Neural crest cell (in vitro differentiated cells): ENCODE results near the gene CCN5. TPM values are rescaled to one million over a fixed set of nuclear protein-coding genes. Genes with fewer than 3 reads are reported as not detected.

Experiments
- DNase-seq: peaks from one replicate; pipeline ENCODE4 v3.0.0; 2021; ENCODE audit warnings: low read depth, mixed read lengths, low spot score
- H3K27ac Mint-ChIP-seq: one replicate; pipeline ENCODE4 v1.8.0; 2021; ENCODE audit warnings: mild to moderate bottlenecking, mixed read lengths; ENCODE audit not compliant: unreplicated experiment
- H3K27me3 Mint-ChIP-seq: 2 replicates; pipeline ENCODE4 v1.8.0; 2021; ENCODE audit warnings: low read depth, mild to moderate bottlenecking, mixed read lengths
- H3K36me3 Mint-ChIP-seq: 2 replicates; pipeline ENCODE4 v1.8.0; 2021; ENCODE audit warnings: low read depth, mild to moderate bottlenecking, mixed read lengths
- H3K4me1 Mint-ChIP-seq: 2 replicates; pipeline ENCODE4 v1.8.0; 2021; ENCODE audit warnings: mixed read lengths
- H3K4me3 Mint-ChIP-seq: one replicate; pipeline ENCODE4 v1.8.0; 2021; ENCODE audit warnings: mild to moderate bottlenecking, mixed read lengths
- H3K9me3 Mint-ChIP-seq: 2 replicates; pipeline ENCODE4 v1.8.0; 2021; ENCODE audit warnings: mixed read lengths
- CTCF ChIP-seq: fragments of 200-600 bp; sonication (generic); conservative IDR thresholded peaks from 2 replicates; pipeline ENCODE4 v1.5.0; 2021; ENCODE audit warnings: antibody characterized with exemption, mild to moderate bottlenecking
- total RNA-seq: library from RNA; stranded (reverse); gene quantifications from 2 replicates; pipeline ENCODE4 v1.2.1, GENCODE V29; 2021

Gene CCN5
- total RNA-seq, 1 donor from 2014 or later = not detected

- Mint-ChIP-seq H3K27me3 (peaks cover 62% of the 10 kb centered on the region), H3K4me3 (peak overlapping the region; percentile 64), H3K9me3 (no peaks in the 10 kb centered on the region), H3K27ac (no peak overlapping the region), H3K36me3 (no peaks in the 10 kb centered on the region), H3K4me1 (peaks cover 3% of the 10 kb centered on the region)
- DNase-seq = peak; percentile 76
- TF ChIP-seq CTCF = peak; percentile 75
These were observed 32.2 kb downstream of the CCN5 start for GRCh38 chr20:44747166-44748004.

GRCh38 chr20:44748005-44748370, 32.8 kb downstream of the CCN5 start:
- DNase-seq = no peak
- Mint-ChIP-seq H3K27me3 (peaks cover 59% of the 10 kb centered on the region), H3K4me1 (peaks cover 3% of the 10 kb centered on the region), H3K36me3 (no peaks in the 10 kb centered on the region), H3K9me3 (no peaks in the 10 kb centered on the region), H3K27ac (no peak overlapping the region), H3K4me3 (no peak overlapping the region)
- TF ChIP-seq CTCF = no peak

GRCh38 chr20:44750081-44750805, 35.1 kb downstream of the CCN5 start:
- DNase-seq = no peak
- H3K4me1 Mint-ChIP-seq = peaks cover 3% of the 10 kb centered on the region
- no peaks in the 10 kb centered on the region for H3K36me3 Mint-ChIP-seq
- no peak overlapping the region for H3K27ac Mint-ChIP-seq
- H3K9me3 Mint-ChIP-seq = no peaks in the 10 kb centered on the region
- peaks cover 38% of the 10 kb centered on the region for H3K27me3 Mint-ChIP-seq
- H3K4me3 Mint-ChIP-seq = no peak overlapping the region
- TF ChIP-seq CTCF = peak; percentile 30

- Mint-ChIP-seq H3K27ac (no peak overlapping the region), H3K4me3 (no peak overlapping the region), H3K27me3 (peaks cover 19% of the 10 kb centered on the region), H3K9me3 (no peaks in the 10 kb centered on the region), H3K4me1 (peaks cover 2% of the 10 kb centered on the region), H3K36me3 (no peaks in the 10 kb centered on the region)
- TF ChIP-seq CTCF = no peak
- DNase-seq = no peak
These were observed 37.1 kb downstream of the CCN5 start for GRCh38 chr20:44752099-44752931.

GRCh38 chr20:44754554-44754953, 39.4 kb downstream of the CCN5 start:
- Mint-ChIP-seq H3K4me1 (no peaks in the 10 kb centered on the region), H3K9me3 (no peaks in the 10 kb centered on the region), H3K27ac (no peak overlapping the region), H3K4me3 (no peak overlapping the region), H3K36me3 (no peaks in the 10 kb centered on the region), H3K27me3 (peaks cover 6% of the 10 kb centered on the region)
- TF ChIP-seq CTCF = no peak
- DNase-seq = no peak
